Fibroblast of the aortic adventitia (primary cell): ENCODE results near the gene ANKRD33. TPM values are rescaled to one million over a fixed set of nuclear protein-coding genes. Genes with fewer than 3 reads are reported as not detected.

Experiments used
- DNase-seq: peaks from one replicate; pipeline ENCODE4 v3.0.0-alpha.2; 2010; ENCODE audit warnings: low read depth
- H3K4me3 ChIP-seq: 2 replicates; pipeline ENCODE4 v1.5.1; 2011; ENCODE audit warnings: low read depth, mild to moderate bottlenecking, control low read depth, low read length, moderate library complexity
- total RNA-seq: library from RNA; depleted of rRNA; stranded (reverse); fragments of >200 nt; gene quantifications from 2 replicates; pipeline ENCODE4 v1.2.3, GENCODE V29; 2012; ENCODE audit warnings: low replicate concordance
- TF ChIP-seq, protein P1 (sequence below): IDR thresholded peaks from 2 replicates; pipeline ENCODE4 v1.5.1; 2011; ENCODE audit warnings: mild to moderate bottlenecking, low read length, control low read depth, inconsistent platforms; ENCODE audit not compliant: insufficient read depth

Gene ANKRD33
- total RNA-seq, 1 donor = 0.09 TPM

- no peak for DNase-seq
- no peak overlapping the region for H3K4me3 ChIP-seq
- TF ChIP-seq, protein P1, sequence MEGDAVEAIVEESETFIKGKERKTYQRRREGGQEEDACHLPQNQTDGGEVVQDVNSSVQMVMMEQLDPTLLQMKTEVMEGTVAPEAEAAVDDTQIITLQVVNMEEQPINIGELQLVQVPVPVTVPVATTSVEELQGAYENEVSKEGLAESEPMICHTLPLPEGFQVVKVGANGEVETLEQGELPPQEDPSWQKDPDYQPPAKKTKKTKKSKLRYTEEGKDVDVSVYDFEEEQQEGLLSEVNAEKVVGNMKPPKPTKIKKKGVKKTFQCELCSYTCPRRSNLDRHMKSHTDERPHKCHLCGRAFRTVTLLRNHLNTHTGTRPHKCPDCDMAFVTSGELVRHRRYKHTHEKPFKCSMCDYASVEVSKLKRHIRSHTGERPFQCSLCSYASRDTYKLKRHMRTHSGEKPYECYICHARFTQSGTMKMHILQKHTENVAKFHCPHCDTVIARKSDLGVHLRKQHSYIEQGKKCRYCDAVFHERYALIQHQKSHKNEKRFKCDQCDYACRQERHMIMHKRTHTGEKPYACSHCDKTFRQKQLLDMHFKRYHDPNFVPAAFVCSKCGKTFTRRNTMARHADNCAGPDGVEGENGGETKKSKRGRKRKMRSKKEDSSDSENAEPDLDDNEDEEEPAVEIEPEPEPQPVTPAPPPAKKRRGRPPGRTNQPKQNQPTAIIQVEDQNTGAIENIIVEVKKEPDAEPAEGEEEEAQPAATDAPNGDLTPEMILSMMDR = no peak
These were observed 50.8 kb downstream of the ANKRD33 start for GRCh38 chr12:51938726-51939125.

DNA sequence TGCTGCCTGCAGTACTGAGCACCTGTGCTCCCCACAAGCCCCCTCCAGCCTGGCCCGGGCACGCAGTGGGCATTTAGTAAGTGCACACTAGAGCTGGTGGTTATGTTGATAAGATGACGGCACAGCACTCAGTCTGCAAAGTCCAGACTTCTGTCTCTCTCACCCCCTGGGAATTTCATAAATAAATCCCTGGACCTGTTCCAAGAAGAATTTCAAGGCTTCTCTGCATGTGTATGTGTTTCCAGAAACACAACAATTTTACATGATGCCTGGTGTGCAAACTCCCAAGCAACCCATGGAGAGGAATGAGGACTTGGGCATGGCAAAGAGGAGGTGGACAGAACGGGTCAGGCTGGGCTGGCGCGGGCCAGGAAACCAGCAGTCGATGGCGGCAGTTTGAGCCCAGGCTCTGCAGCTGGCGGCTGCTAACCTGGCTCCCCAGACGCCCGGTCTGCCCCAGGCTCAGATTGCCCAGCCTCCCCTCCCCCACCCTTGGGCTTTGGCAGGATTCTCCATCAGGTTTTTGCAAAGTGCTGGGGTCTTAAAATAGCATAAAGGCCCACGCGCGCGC lies 53.2 kb downstream of the ANKRD33 start:
- peak; percentile 52 for DNase-seq
- TF ChIP-seq, protein P1 = no peak
- H3K4me3 ChIP-seq = no peak overlapping the region

Other genes with a start within 250 kb of the ANKRD33 start
- 0.18 TPM in 1 of 2 replicates, not detected in the other for gene FIGNL2, start 39.4 kb upstream of the ANKRD33 start, total RNA-seq
- 50.3 and 56.5 TPM in 2 replicates for gene ACVRL1, start 19.4 kb downstream of the ANKRD33 start, total RNA-seq
- gene ACVR1B, start 63.6 kb downstream of the ANKRD33 start, total RNA-seq = 12.6 and 17.1 TPM in 2 replicates
- gene TAMALIN, start 118.8 kb downstream of the ANKRD33 start, total RNA-seq = 7.3 TPM in 2 replicates
- 0.82 and 3.9 TPM in 2 replicates for gene NR4A1, start 163.3 kb downstream of the ANKRD33 start, total RNA-seq
- gene ATG101, start 181.9 kb downstream of the ANKRD33 start, total RNA-seq = 41.1 and 89.2 TPM in 2 replicates
- 0.27 and 0.98 TPM in 2 replicates for gene SMIM41, start 191.6 kb downstream of the ANKRD33 start, total RNA-seq